WTC11 (cell line): ENCODE measurements around the gene BOLA3. TPM values are rescaled to one million over a fixed set of nuclear protein-coding genes. Genes with fewer than 3 reads are reported as not detected.
A peak's percentile ranks its signal among the peaks of the same experiment; 100 is the strongest.

Source experiments
- ATAC-seq: fragments of 200-7000 bp; cut with Tn5 transposase; 2 replicates; pipeline ENCODE4 v1.10.0; 2021; ENCODE audit warnings: mild to moderate bottlenecking, moderate library complexity
- CTCF ChIA-PET: fragments of 300-600 bp; sonication (Branson Sonifier 250); formaldehyde crosslinking; loops from one replicate; lab custom pipeline; 2021; ENCODE audit warnings: antibody characterized with exemption; lab: Charles Lee
- POLR2A ChIA-PET: fragments of 350-600 bp; sonication (Branson Sonifier 250); formaldehyde crosslinking; loops from one replicate; lab custom pipeline; 2021; ENCODE audit warnings: antibody characterized with exemption; lab: Charles Lee
- DNase-seq: peaks from one replicate; pipeline ENCODE4 v3.0.0; 2021; ENCODE audit warnings: low spot score
- H3K27ac Mint-ChIP-seq: 2 replicates; pipeline ENCODE4 v1.8.0; 2021; ENCODE audit warnings: mixed read lengths
- H3K27me3 Mint-ChIP-seq: 2 replicates; pipeline ENCODE4 v1.8.0; 2021; ENCODE audit warnings: low read depth, mild to moderate bottlenecking, moderate library complexity, mixed read lengths
- H3K36me3 Mint-ChIP-seq: 2 replicates; pipeline ENCODE4 v1.8.0; 2021; ENCODE audit warnings: mixed read lengths
- H3K4me1 Mint-ChIP-seq: 2 replicates; pipeline ENCODE4 v1.8.0; 2022; ENCODE audit warnings: mixed read lengths
- H3K4me3 Mint-ChIP-seq: 2 replicates; pipeline ENCODE4 v1.8.0; 2021; ENCODE audit warnings: mild to moderate bottlenecking, moderate library complexity, mixed read lengths
- H3K9me3 Mint-ChIP-seq: 2 replicates; pipeline ENCODE4 v1.8.0; 2021; ENCODE audit warnings: mixed read lengths
- AFF4 ChIP-seq: sonication (generic); formaldehyde crosslinking; IDR thresholded peaks from 2 replicates; pipeline ENCODE4 v1.8.1; 2023; ENCODE audit warnings: mild to moderate bottlenecking, missing genetic modification reagents, borderline replicate concordance
- AR ChIP-seq: fragments of 250-450 bp; sonication (Bioruptor Pico); IDR thresholded peaks from 2 replicates; pipeline ENCODE4 v1.9.0; 2021; ENCODE audit warnings: mild to moderate bottlenecking
- ATF3 ChIP-seq: sonication (generic); formaldehyde crosslinking; conservative IDR thresholded peaks from 2 replicates; pipeline ENCODE4 v1.8.1; 2022; ENCODE audit warnings: mild to moderate bottlenecking, missing genetic modification reagents
- CBFB ChIP-seq: sonication (generic); formaldehyde crosslinking; IDR thresholded peaks from 2 replicates; pipeline ENCODE4 v1.8.1; 2022; ENCODE audit warnings: mild to moderate bottlenecking, low read depth, missing genetic modification reagents
- CREM ChIP-seq: sonication (generic); formaldehyde crosslinking; IDR thresholded peaks from 2 replicates; pipeline ENCODE4 v1.8.1; 2022; ENCODE audit warnings: mild to moderate bottlenecking, missing genetic modification reagents, moderate library complexity
- ETV6 ChIP-seq: sonication (generic); formaldehyde crosslinking; IDR thresholded peaks from 2 replicates; pipeline ENCODE4 v1.8.1; 2022; ENCODE audit warnings: mild to moderate bottlenecking, missing genetic modification reagents
- FOXP1 ChIP-seq: sonication (generic); formaldehyde crosslinking; IDR thresholded peaks from 2 replicates; pipeline ENCODE4 v1.8.0; 2022; ENCODE audit warnings: missing genetic modification reagents, mild to moderate bottlenecking, moderate library complexity, borderline replicate concordance
- GABPB1 ChIP-seq: sonication (generic); formaldehyde crosslinking; IDR thresholded peaks from 2 replicates; pipeline ENCODE4 v1.8.1; 2023; ENCODE audit warnings: mild to moderate bottlenecking, missing genetic modification reagents
- HMGXB4 ChIP-seq: sonication (generic); formaldehyde crosslinking; IDR thresholded peaks from 2 replicates; pipeline ENCODE4 v1.8.1; 2023; ENCODE audit warnings: mild to moderate bottlenecking, moderate library complexity, missing genetic modification reagents
- JUN ChIP-seq: sonication (generic); formaldehyde crosslinking; IDR thresholded peaks from 2 replicates; pipeline ENCODE4 v1.8.0; 2023; ENCODE audit warnings: mild to moderate bottlenecking, missing genetic modification reagents
- MXD4 ChIP-seq: fragments of 250-450 bp; sonication (Bioruptor Pico); IDR thresholded peaks from 2 replicates; pipeline ENCODE4 v1.8.0; 2021; ENCODE audit warnings: mild to moderate bottlenecking, moderate library complexity, borderline replicate concordance
- OVOL2 ChIP-seq: fragments of 250-450 bp; sonication (Bioruptor Pico); IDR thresholded peaks from 2 replicates; pipeline ENCODE4 v1.9.0; 2021; ENCODE audit warnings: mild to moderate bottlenecking, borderline replicate concordance
- PRDM15 ChIP-seq: sonication (generic); formaldehyde crosslinking; IDR thresholded peaks from 2 replicates; pipeline ENCODE4 v1.8.0; 2022; ENCODE audit warnings: missing genetic modification reagents
- PRRX2 ChIP-seq: fragments of 250-450 bp; sonication (Bioruptor Pico); IDR thresholded peaks from 2 replicates; pipeline ENCODE4 v1.8.0; 2021; ENCODE audit warnings: mild to moderate bottlenecking
- SP1 ChIP-seq: sonication (generic); formaldehyde crosslinking; conservative IDR thresholded peaks from 2 replicates; pipeline ENCODE4 v1.8.1; 2022; ENCODE audit warnings: missing genetic modification reagents
- TEAD1 ChIP-seq: sonication (generic); formaldehyde crosslinking; IDR thresholded peaks from 2 replicates; pipeline ENCODE4 v1.8.0; 2022; ENCODE audit warnings: mild to moderate bottlenecking, missing genetic modification reagents
- USF1 ChIP-seq: sonication (generic); formaldehyde crosslinking; IDR thresholded peaks from 2 replicates; pipeline ENCODE4 v1.8.0; 2022; ENCODE audit warnings: mild to moderate bottlenecking, missing genetic modification reagents
- ZBTB43 ChIP-seq: sonication (generic); formaldehyde crosslinking; IDR thresholded peaks from 2 replicates; pipeline ENCODE4 v1.8.1; 2023; ENCODE audit warnings: mild to moderate bottlenecking, missing genetic modification reagents
- ZNF232 ChIP-seq: sonication (generic); formaldehyde crosslinking; IDR thresholded peaks from 2 replicates; pipeline ENCODE4 v1.8.0; 2022; ENCODE audit warnings: mild to moderate bottlenecking, missing genetic modification reagents
- ZNF317 ChIP-seq: sonication (generic); formaldehyde crosslinking; IDR thresholded peaks from 2 replicates; pipeline ENCODE4 v1.8.1; 2023; ENCODE audit warnings: low read depth, mild to moderate bottlenecking, moderate library complexity, missing genetic modification reagents, borderline replicate concordance
- total RNA-seq: library from RNA; stranded (reverse); gene quantifications from 3 replicates; pipeline ENCODE4 v1.2.3, GENCODE V29; 2021

The BOLA3 gene
- total RNA-seq, 1 experiment from 2014 or later: 58.2 TPM

GRCh38 chr2:74178211-74179062, 30.7 kb upstream of the BOLA3 start, which contains the start of gene MOB1A:
Gene MOB1A, minus strand, starts transcription at chr2:74178879. Its CDS starts 205 bp downstream, at chr2:74178674.
- CTCF ChIA-PET: interaction anchor here (0.6 to 1.8 kb wide), 18 partner anchors 10 to 352 kb away, joined by 3 to 20 read pairs (median 5); partner anchors contain the start of genes BOLA3, DQX1, MTHFD2 and STAMBP
- peak within 1 kb of the TSS; percentile 86 for H3K4me3 Mint-ChIP-seq
- DNase-seq: peak; percentile 99
- ATAC-seq: peak; percentile 98
- POLR2A ChIA-PET: interaction anchor here (0.5 to 2.8 kb wide), 13 partner anchors 10 to 176 kb away, joined by 3 to 41 read pairs (median 6); partner anchors contain the start of gene MTHFD2
- H3K27me3 Mint-ChIP-seq: no peaks in the 10 kb centered on the region
- peak within 1 kb of the TSS; percentile 94 for H3K27ac Mint-ChIP-seq
- H3K36me3 Mint-ChIP-seq: peaks cover 22% of the 10 kb centered on the region
- H3K4me1 Mint-ChIP-seq: peaks cover 14% of the 10 kb centered on the region
- peaks cover 15% of the 10 kb centered on the region for H3K9me3 Mint-ChIP-seq
- TF ChIP-seq TEAD1 (CRISPR knock-in tag) (peak; percentile 56; the same call in 1 of the 2 replicates), MXD4 (CRISPR knock-in tag) (no peak), FOXP1 (CRISPR knock-in tag) (peak; percentile 56; the same call in 1 of the 2 replicates), HMGXB4 (CRISPR knock-in tag) (peak; percentile 77), AFF4 (CRISPR knock-in tag) (no peak), ZNF317 (CRISPR knock-in tag) (peak; percentile 45; the same call in 1 of the 2 replicates), ZBTB43 (CRISPR knock-in tag) (0 out of 2 replicates have a peak, but pooled peaks have one; percentile 36), SP1 (CRISPR knock-in tag) (peak; percentile 79), ZNF232 (CRISPR knock-in tag) (0 out of 2 replicates have a peak, but pooled peaks have one; percentile 49), PRDM15 (CRISPR knock-in tag) (no peak), AR (CRISPR knock-in tag) (no peak), CBFB (CRISPR knock-in tag) (no peak), JUN (CRISPR knock-in tag) (0 out of 2 replicates have a peak, but pooled peaks have one; percentile 13), ATF3 (no peak), ETV6 (CRISPR knock-in tag) (peak; percentile 51; the same call in 1 of the 2 replicates), GABPB1 (CRISPR knock-in tag) (peak; percentile 50), CREM (CRISPR knock-in tag) (0 out of 2 replicates have a peak, but pooled peaks have one; percentile 36), USF1 (CRISPR knock-in tag) (no peak; the same call in 1 of the 2 replicates), OVOL2 (0 out of 2 replicates have a peak, but pooled peaks have one; percentile 30), PRRX2 (CRISPR knock-in tag) (no peak)
